NT2/D1 (cell line): ENCODE results near the gene PDCD11.

ENCODE experiments used
- SUZ12 ChIP-seq: IDR thresholded peaks from 2 replicates; pipeline ENCODE4 v1.6.1; 2011; ENCODE audit not compliant: insufficient read length, insufficient read depth; ENCODE audit errors: extremely low read depth
- ZNF274 ChIP-seq: IDR thresholded peaks from 2 replicates; pipeline ENCODE4 v1.6.1; 2011; ENCODE audit warnings: mild to moderate bottlenecking, low read depth, low read length

DNA sequence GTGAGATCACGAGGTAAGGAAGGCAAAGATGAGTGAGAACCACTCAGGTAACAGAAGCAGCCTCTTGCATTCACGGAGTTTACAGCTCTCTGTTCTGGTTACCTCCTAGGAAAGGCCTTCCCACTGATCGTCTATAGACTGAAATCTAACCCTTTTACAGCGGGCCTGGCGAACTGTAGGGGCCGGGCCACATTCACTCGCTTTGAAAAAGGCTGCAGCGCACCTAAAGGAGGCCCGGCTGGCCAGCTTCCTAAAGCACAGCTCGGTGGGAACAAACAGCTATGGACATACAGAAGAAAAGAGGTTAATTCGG, 716 bp upstream of the PDCD11 start:
- TF ChIP-seq ZNF274 (no peak), SUZ12 (no peak)
